MCF 10A (cell line): Measurements from ENCODE around the gene DPP9. TPM values are rescaled to one million over a fixed set of nuclear protein-coding genes. Genes with fewer than 3 reads are reported as not detected.

Experiments used
- BruUV-seq: library from RNA; stranded (reverse); fragments of 400-500 nt; replicated peaks from 2 replicates; lab custom pipeline; 2021; lab: Mats Ljungman, UMichigan
- CTCF ChIA-PET: fragments of 300-600 bp; sonication (Branson Sonifier 250); formaldehyde crosslinking; extraction: SDS; loops from one replicate; lab custom pipeline; 2021; ENCODE audit warnings: antibody characterized with exemption, inconsistent platforms; lab: Yijun Ruan, JAX
- POLR2A ChIA-PET: fragments of 300-600, 350-650 bp; sonication (Branson Sonifier 250); formaldehyde crosslinking; extraction: SDS; loops from one replicate; lab custom pipeline; 2020; ENCODE audit warnings: antibody characterized with exemption, inconsistent platforms; lab: Yijun Ruan, JAX
- DNase-seq: peaks from one replicate; pipeline ENCODE4 v3.0.0-alpha.2; 2018; ENCODE audit not compliant: unreplicated experiment
- H3K27ac Mint-ChIP-seq: one replicate; pipeline ENCODE4 v1.8.0; 2022; ENCODE audit warnings: mild to moderate bottlenecking, low read depth, mixed read lengths; ENCODE audit not compliant: unreplicated experiment
- H3K27me3 Mint-ChIP-seq: one replicate; pipeline ENCODE4 v1.8.0; 2022; ENCODE audit warnings: mixed read lengths; ENCODE audit not compliant: insufficient read depth, unreplicated experiment
- H3K36me3 Mint-ChIP-seq: one replicate; pipeline ENCODE4 v1.8.0; 2022; ENCODE audit warnings: mild to moderate bottlenecking, moderate library complexity, mixed read lengths; ENCODE audit not compliant: insufficient read depth, unreplicated experiment
- H3K4me1 Mint-ChIP-seq: one replicate; pipeline ENCODE4 v1.8.0; 2022; ENCODE audit warnings: mixed read lengths; ENCODE audit not compliant: insufficient read depth, unreplicated experiment
- H3K4me3 Mint-ChIP-seq: one replicate; pipeline ENCODE4 v1.8.0; 2022; ENCODE audit warnings: mild to moderate bottlenecking, moderate library complexity, mixed read lengths; ENCODE audit not compliant: unreplicated experiment
- H3K9me3 Mint-ChIP-seq: one replicate; pipeline ENCODE4 v1.8.0; 2022; ENCODE audit warnings: mixed read lengths; ENCODE audit not compliant: unreplicated experiment
- intact Hi-C: fragments of 100-400 bp; cut with micrococcal nuclease; formaldehyde crosslinking; loops from 2 replicates; pipeline ENCODE4 v1.14.1; 2022
- total RNA-seq: library from RNA; stranded (reverse); gene quantifications from 2 replicates; pipeline ENCODE4 v1.2.3, GENCODE V29; 2022
- TF ChIP-seq, protein P1 (sequence below): fragments of 200-600 bp; IDR thresholded peaks from one replicate; pipeline ENCODE4 v1.8.0; 2022; ENCODE audit warnings: antibody characterized with exemption, mild to moderate bottlenecking; ENCODE audit not compliant: unreplicated experiment

The DPP9 gene
- total RNA-seq, 1 experiment from 2014 or later = 90.6 TPM

DNA sequence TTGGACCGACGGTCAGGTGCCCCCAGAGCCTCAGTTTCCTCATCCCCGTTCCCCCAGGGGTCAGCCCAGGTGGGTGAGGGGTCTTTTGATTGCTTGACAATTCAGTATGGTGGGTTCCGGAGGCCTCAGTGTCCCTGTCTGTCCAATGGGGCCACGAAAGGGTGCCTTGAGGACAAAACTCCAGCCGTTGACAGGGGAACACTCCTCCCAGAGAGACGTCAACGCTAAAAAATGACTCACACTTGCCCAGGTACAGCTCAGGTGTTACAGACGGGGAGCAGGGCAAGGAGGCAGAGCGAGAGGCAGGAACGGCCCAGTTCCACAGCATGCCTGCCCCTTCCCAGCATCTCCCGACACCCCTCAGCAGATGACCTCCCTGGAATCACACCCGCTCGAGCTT, 82.5 kb downstream of the DPP9 start:
- peak; percentile 22 for DNase-seq
- intact Hi-C loops = no loop called here
- TF ChIP-seq, protein P1, sequence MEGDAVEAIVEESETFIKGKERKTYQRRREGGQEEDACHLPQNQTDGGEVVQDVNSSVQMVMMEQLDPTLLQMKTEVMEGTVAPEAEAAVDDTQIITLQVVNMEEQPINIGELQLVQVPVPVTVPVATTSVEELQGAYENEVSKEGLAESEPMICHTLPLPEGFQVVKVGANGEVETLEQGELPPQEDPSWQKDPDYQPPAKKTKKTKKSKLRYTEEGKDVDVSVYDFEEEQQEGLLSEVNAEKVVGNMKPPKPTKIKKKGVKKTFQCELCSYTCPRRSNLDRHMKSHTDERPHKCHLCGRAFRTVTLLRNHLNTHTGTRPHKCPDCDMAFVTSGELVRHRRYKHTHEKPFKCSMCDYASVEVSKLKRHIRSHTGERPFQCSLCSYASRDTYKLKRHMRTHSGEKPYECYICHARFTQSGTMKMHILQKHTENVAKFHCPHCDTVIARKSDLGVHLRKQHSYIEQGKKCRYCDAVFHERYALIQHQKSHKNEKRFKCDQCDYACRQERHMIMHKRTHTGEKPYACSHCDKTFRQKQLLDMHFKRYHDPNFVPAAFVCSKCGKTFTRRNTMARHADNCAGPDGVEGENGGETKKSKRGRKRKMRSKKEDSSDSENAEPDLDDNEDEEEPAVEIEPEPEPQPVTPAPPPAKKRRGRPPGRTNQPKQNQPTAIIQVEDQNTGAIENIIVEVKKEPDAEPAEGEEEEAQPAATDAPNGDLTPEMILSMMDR = no peak
- ChIA-PET CTCF (interaction anchor here (0.8 to 1.0 kb wide), 2 partner anchors 72 to 116 kb away, joined by 4 to 5 read pairs; no protein-coding TSS in a partner anchor), POLR2A (interaction anchor here (0.7 kb wide), 1 partner anchor 73 kb away, joined by 3 read pairs; no protein-coding TSS in a partner anchor)
- no peak overlapping the region for H3K27ac Mint-ChIP-seq
- H3K27me3 Mint-ChIP-seq = no peaks in the 10 kb centered on the region
- H3K9me3 Mint-ChIP-seq = no peaks in the 10 kb centered on the region
- H3K4me3 Mint-ChIP-seq = no peak overlapping the region
- H3K36me3 Mint-ChIP-seq = no peaks in the 10 kb centered on the region
- H3K4me1 Mint-ChIP-seq = peaks cover 5% of the 10 kb centered on the region
- BruUV-seq = no TSS peak

DNA sequence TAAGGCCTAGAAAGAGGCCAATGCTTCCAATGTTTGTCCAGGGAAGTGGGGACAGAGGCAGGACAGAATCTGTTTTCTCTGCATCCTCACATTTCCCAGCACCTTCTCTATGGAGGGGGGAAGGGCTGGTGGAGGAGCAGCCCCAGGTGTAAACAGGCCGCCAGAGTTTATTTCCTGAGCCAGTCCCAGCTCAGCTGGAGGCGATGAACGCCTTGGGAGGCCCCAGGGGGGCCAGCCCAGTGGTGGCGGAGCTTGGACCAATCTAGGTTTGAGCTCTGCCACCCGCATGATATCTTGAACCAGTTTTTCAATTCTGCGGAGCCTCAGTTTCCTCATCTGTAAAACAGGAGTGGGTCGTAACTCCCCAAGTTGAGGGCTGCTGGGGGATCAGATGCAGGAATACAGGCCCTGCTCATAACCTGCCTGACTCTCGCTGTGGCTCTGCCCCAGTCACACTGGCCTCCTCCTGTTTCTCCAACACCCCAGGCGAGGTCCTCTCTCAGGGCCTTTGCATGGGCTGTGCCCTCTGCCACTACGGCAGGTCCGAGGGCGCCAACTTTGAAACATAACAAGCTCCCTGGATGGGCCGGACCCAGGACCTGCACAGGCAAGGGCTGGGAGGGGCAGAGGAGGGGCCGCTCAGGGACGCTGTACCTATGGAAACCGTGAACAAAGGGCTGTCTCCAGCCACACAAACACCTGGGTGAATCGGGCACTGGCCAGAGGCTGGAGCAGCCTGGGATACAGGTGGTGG, 83.2 kb downstream of the DPP9 start:
- peak overlapping the region; percentile 95 for H3K4me3 Mint-ChIP-seq
- no TSS peak for BruUV-seq
- H3K4me1 Mint-ChIP-seq = peaks cover 5% of the 10 kb centered on the region
- POLR2A ChIA-PET = interaction anchor here (0.6 kb wide), 1 partner anchor 43 kb away, joined by 3 read pairs; no protein-coding TSS in a partner anchor
- no peak for DNase-seq
- TF ChIP-seq, protein P1 = no peak
- H3K27ac Mint-ChIP-seq = no peak overlapping the region
- H3K27me3 Mint-ChIP-seq = no peaks in the 10 kb centered on the region
- no peaks in the 10 kb centered on the region for H3K36me3 Mint-ChIP-seq
- H3K9me3 Mint-ChIP-seq = no peaks in the 10 kb centered on the region
- CTCF ChIA-PET = no interaction called here
- intact Hi-C loops = no loop called here

DNA sequence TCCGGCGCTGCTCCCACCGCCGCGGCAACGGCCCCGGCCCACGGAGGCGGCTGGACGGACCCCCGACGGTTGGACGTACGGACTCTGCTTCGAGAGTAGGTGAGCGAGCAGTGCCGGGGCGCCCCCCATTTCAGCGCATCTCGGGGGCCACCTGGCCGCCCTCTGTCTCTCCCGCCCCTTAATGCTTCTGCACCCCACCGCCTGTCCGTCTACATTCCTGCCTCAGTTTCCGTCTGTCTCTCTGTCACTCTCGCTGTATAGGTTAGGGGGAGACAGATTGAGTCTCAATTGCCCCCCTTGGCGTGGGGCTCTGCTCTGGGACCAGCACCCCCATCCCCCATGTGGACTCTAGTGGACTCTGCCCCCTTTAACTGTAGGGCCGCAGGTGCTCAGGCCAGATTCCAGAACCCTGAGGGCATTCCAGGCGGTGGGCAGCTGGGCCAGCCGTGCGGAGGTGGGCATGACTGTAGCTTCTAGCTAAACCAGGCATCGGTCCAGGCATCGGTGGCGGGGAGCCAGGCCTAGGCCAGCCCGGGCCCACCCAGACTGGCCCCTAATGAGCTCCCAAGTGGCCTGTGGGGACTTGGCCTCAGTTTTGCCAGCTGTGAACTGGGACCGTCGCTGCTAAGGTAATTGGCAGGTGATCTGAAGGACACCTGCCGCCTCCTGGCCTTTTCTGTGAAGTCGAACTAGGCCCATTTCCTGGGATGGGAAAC, 84.0 kb downstream of the DPP9 start:
- TSS peak; percentile 12 for BruUV-seq
- intact Hi-C loops = no loop called here
- Mint-ChIP-seq H3K36me3 (no peaks in the 10 kb centered on the region), H3K4me3 (peak overlapping the region; percentile 95), H3K27ac (peak overlapping the region; percentile 88), H3K4me1 (peaks cover 9% of the 10 kb centered on the region), H3K27me3 (no peaks in the 10 kb centered on the region), H3K9me3 (no peaks in the 10 kb centered on the region)
- ChIA-PET CTCF (interaction anchor here (0.6 kb wide), 1 partner anchor 83 kb away, joined by 3 read pairs; no protein-coding TSS in a partner anchor), POLR2A (interaction anchor here (0.6 kb wide), 1 partner anchor 43 kb away, joined by 3 read pairs; no protein-coding TSS in a partner anchor)
- TF ChIP-seq, protein P1 = no peak
- peak; percentile 16 for DNase-seq
